GM23338 (cell line): ENCODE measurements around the gene ALPI.

ENCODE experiments used
- EZH2 ChIP-seq: fragments of 200-600 bp; sonication (generic); IDR thresholded peaks from one replicate; pipeline ENCODE4 v1.8.0; 2017; ENCODE audit warnings: antibody characterized with exemption, mild to moderate bottlenecking, low read depth; ENCODE audit not compliant: unreplicated experiment
- EZH2phosphoT487 ChIP-seq: fragments of 200-600 bp; sonication (generic); IDR thresholded peaks from one replicate; pipeline ENCODE4 v1.8.1; 2018; ENCODE audit warnings: antibody characterized with exemption; ENCODE audit not compliant: unreplicated experiment
- JUNB ChIP-seq: IDR thresholded peaks from one replicate; pipeline ENCODE4 v1.6.1; 2016; ENCODE audit warnings: antibody characterized with exemption; ENCODE audit not compliant: unreplicated experiment
- STAT1 ChIP-seq: IDR thresholded peaks from one replicate; pipeline ENCODE4 v1.6.1; 2016; ENCODE audit warnings: antibody characterized with exemption; ENCODE audit not compliant: unreplicated experiment
- TF ChIP-seq, protein P1 (sequence below), 2 experiments: fragments of 200-600 bp in 1 of 2; sonication (generic) in 1 of 2; conservative IDR thresholded peaks; 2 replicates each; pipeline versions ENCODE4 v1.5.1 to v1.6.1; 2016 to 2017; ENCODE audit warnings: antibody characterized with exemption in 2 of 2, low read depth in 2 of 2, mild to moderate bottlenecking in 2 of 2, moderate library complexity in 1 of 2
- TF ChIP-seq, protein P2 (sequence below): IDR thresholded peaks from one replicate; pipeline ENCODE4 v1.6.1; 2018; ENCODE audit warnings: antibody characterized with exemption; ENCODE audit not compliant: unreplicated experiment

DNA sequence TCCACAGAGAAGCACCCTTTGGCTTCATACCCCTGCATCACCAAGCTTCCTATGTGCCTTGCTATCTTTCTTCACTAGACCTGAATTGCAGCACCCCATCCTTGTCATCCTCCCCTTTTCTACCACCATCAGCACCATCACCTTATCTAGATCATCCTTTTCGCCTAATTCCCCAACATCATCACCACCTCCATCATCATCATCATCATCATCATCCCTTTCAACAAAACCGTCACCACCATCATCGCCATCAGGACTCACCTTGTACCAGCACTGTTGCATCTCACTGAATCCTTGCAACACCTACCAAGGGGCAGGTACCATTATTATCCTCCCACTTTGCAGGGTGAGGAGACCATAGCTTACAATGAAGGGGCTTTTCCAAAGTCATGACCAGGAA, 42.5 kb downstream of the ALPI start:
- TF ChIP-seq, protein P1, sequence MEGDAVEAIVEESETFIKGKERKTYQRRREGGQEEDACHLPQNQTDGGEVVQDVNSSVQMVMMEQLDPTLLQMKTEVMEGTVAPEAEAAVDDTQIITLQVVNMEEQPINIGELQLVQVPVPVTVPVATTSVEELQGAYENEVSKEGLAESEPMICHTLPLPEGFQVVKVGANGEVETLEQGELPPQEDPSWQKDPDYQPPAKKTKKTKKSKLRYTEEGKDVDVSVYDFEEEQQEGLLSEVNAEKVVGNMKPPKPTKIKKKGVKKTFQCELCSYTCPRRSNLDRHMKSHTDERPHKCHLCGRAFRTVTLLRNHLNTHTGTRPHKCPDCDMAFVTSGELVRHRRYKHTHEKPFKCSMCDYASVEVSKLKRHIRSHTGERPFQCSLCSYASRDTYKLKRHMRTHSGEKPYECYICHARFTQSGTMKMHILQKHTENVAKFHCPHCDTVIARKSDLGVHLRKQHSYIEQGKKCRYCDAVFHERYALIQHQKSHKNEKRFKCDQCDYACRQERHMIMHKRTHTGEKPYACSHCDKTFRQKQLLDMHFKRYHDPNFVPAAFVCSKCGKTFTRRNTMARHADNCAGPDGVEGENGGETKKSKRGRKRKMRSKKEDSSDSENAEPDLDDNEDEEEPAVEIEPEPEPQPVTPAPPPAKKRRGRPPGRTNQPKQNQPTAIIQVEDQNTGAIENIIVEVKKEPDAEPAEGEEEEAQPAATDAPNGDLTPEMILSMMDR (conservative IDR thresholded peaks at IDR 0.05; ENCODE audit: low read depth in 2 of 2): no peak
- TF ChIP-seq EZH2phosphoT487 (no peak), JUNB (no peak), EZH2 (no peak), STAT1 (no peak)
- TF ChIP-seq, protein P2, sequence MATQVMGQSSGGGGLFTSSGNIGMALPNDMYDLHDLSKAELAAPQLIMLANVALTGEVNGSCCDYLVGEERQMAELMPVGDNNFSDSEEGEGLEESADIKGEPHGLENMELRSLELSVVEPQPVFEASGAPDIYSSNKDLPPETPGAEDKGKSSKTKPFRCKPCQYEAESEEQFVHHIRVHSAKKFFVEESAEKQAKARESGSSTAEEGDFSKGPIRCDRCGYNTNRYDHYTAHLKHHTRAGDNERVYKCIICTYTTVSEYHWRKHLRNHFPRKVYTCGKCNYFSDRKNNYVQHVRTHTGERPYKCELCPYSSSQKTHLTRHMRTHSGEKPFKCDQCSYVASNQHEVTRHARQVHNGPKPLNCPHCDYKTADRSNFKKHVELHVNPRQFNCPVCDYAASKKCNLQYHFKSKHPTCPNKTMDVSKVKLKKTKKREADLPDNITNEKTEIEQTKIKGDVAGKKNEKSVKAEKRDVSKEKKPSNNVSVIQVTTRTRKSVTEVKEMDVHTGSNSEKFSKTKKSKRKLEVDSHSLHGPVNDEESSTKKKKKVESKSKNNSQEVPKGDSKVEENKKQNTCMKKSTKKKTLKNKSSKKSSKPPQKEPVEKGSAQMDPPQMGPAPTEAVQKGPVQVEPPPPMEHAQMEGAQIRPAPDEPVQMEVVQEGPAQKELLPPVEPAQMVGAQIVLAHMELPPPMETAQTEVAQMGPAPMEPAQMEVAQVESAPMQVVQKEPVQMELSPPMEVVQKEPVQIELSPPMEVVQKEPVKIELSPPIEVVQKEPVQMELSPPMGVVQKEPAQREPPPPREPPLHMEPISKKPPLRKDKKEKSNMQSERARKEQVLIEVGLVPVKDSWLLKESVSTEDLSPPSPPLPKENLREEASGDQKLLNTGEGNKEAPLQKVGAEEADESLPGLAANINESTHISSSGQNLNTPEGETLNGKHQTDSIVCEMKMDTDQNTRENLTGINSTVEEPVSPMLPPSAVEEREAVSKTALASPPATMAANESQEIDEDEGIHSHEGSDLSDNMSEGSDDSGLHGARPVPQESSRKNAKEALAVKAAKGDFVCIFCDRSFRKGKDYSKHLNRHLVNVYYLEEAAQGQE: no peak
